BLaER1 treated with 17β-estradiol and CSF1 and Interleukin-3, amounts not matched to agents 10 nM and 100 nM (cell line): ENCODE results near the gene PRR15.

ENCODE experiments used
- H3K27ac ChIP-seq, 11 experiments: shearing (Covaris generic); formaldehyde crosslinking; 2 replicates each; pipeline ENCODE4 v1.8.1; 2022
- H3K27me3 ChIP-seq, 11 experiments: shearing (Covaris generic); formaldehyde crosslinking; 2 replicates each; pipeline ENCODE4 v1.8.1; 2022
- H3K36me3 ChIP-seq, 11 experiments: shearing (Covaris generic); formaldehyde crosslinking; 2 replicates each; pipeline ENCODE4 v1.8.1; 2022
- H3K4me1 ChIP-seq, 10 experiments: shearing (Covaris generic); formaldehyde crosslinking; 2 replicates each; pipeline ENCODE4 v1.8.1; 2022
- H3K4me2 ChIP-seq, 11 experiments: shearing (Covaris generic); formaldehyde crosslinking; 2 replicates each; pipeline ENCODE4 v1.8.1; 2022
- H3K4me3 ChIP-seq, 10 experiments: shearing (Covaris generic); formaldehyde crosslinking; 2 replicates each; pipeline ENCODE4 v1.8.1; 2022
- H3K9ac ChIP-seq, 11 experiments: shearing (Covaris generic); formaldehyde crosslinking; 2 replicates each; pipeline ENCODE4 v1.8.1; 2022
- H3K9me3 ChIP-seq, 11 experiments: shearing (Covaris generic); formaldehyde crosslinking; replicated peaks in 1 of 11; 2 replicates each; pipeline ENCODE4 v1.8.1; 2022
- H4K20me1 ChIP-seq, 11 experiments: shearing (Covaris generic); formaldehyde crosslinking; 2 replicates each; pipeline ENCODE4 v1.8.1; 2022
- Cebpa-rat ChIP-seq, 11 experiments: shearing (Covaris generic); IDR thresholded peaks; 2 replicates each; pipeline ENCODE4 v1.8.1; 2022

PRR15 gene

GRCh38 chr7:29599026-29599425 lies 35.4 kb downstream of the PRR15 start:
- Histone ChIP-seq H3K27me3 (no peaks in the 10 kb centered on the region), H3K4me1 (no peaks in the 10 kb centered on the region), H3K4me2 (no peak overlapping the region), H3K4me3 (no peak overlapping the region), H3K27ac (no peak overlapping the region), H4K20me1 (no peaks in the 10 kb centered on the region), H3K36me3 (no peaks in the 10 kb centered on the region), H3K9me3 (no peaks in the 10 kb centered on the region), H3K9ac (no peak overlapping the region)
- TF ChIP-seq Cebpa-rat (IDR thresholded peaks at IDR 0.05), result no peak

- no peak overlapping the region for H3K27ac ChIP-seq
- H3K27me3 ChIP-seq, result no peaks in the 10 kb centered on the region
- H4K20me1 ChIP-seq, result no peaks in the 10 kb centered on the region
- no peak for TF ChIP-seq Cebpa-rat (IDR thresholded peaks at IDR 0.05)
- H3K9me3 ChIP-seq, result no peaks in the 10 kb centered on the region
- H3K4me1 ChIP-seq, result no peaks in the 10 kb centered on the region
- no peak overlapping the region for H3K4me2 ChIP-seq
- H3K9ac ChIP-seq, result no peak overlapping the region
- no peak overlapping the region for H3K4me3 ChIP-seq
- no peaks in the 10 kb centered on the region for H3K36me3 ChIP-seq
These were observed 37.0 kb downstream of the PRR15 start for GRCh38 chr7:29600661-29601060.

- H3K9ac ChIP-seq, result no peak overlapping the region
- no peak overlapping the region for H3K4me3 ChIP-seq
- no peak overlapping the region for H3K27ac ChIP-seq
- no peaks in the 10 kb centered on the region for H4K20me1 ChIP-seq
- no peaks in the 10 kb centered on the region; a peak in 1 of 20 replicates for H3K4me1 ChIP-seq
- H3K27me3 ChIP-seq, result no peaks in the 10 kb centered on the region
- no peaks in the 10 kb centered on the region for H3K36me3 ChIP-seq
- no peak for TF ChIP-seq Cebpa-rat (IDR thresholded peaks at IDR 0.05)
- H3K9me3 ChIP-seq, result no peaks in the 10 kb centered on the region
- H3K4me2 ChIP-seq, result no peak overlapping the region
These were observed 40.4 kb downstream of the PRR15 start for GRCh38 chr7:29604052-29604451.

- Histone ChIP-seq H3K27me3 (no peaks in the 10 kb centered on the region), H3K4me1 (no peaks in the 10 kb centered on the region; a peak in 1 of 20 replicates), H3K9me3 (no peaks in the 10 kb centered on the region), H3K9ac (no peak overlapping the region), H3K4me3 (no peak overlapping the region), H4K20me1 (no peaks in the 10 kb centered on the region), H3K4me2 (no peak overlapping the region), H3K27ac (no peak overlapping the region), H3K36me3 (no peaks in the 10 kb centered on the region)
- no peak for TF ChIP-seq Cebpa-rat (IDR thresholded peaks at IDR 0.05)
These were observed 41.1 kb downstream of the PRR15 start for GRCh38 chr7:29604702-29605101.

GRCh38 chr7:29605671-29606070 lies 42.0 kb downstream of the PRR15 start:
- no peak overlapping the region for H3K9ac ChIP-seq
- no peaks in the 10 kb centered on the region for H3K9me3 ChIP-seq
- H4K20me1 ChIP-seq, result no peaks in the 10 kb centered on the region
- H3K36me3 ChIP-seq, result no peaks in the 10 kb centered on the region
- TF ChIP-seq Cebpa-rat (IDR thresholded peaks at IDR 0.05), result no peak
- no peak overlapping the region for H3K4me2 ChIP-seq
- no peak overlapping the region for H3K4me3 ChIP-seq
- no peaks in the 10 kb centered on the region; a peak in 1 of 20 replicates for H3K4me1 ChIP-seq
- no peaks in the 10 kb centered on the region for H3K27me3 ChIP-seq
- no peak overlapping the region for H3K27ac ChIP-seq

GRCh38 chr7:29606287-29606721 lies 42.7 kb downstream of the PRR15 start:
- H3K27me3 ChIP-seq, result no peaks in the 10 kb centered on the region
- H3K9me3 ChIP-seq, result no peaks in the 10 kb centered on the region
- no peak overlapping the region for H3K27ac ChIP-seq
- TF ChIP-seq Cebpa-rat (IDR thresholded peaks at IDR 0.05), result no peak
- H3K36me3 ChIP-seq, result no peaks in the 10 kb centered on the region
- H3K9ac ChIP-seq, result no peak overlapping the region
- H3K4me1 ChIP-seq, result no peaks in the 10 kb centered on the region; a peak in 1 of 20 replicates
- no peak overlapping the region for H3K4me3 ChIP-seq
- peak overlapping the region in 1 of 11 experiments; percentile 14; a peak in 2 of 22 replicates for H3K4me2 ChIP-seq
- H4K20me1 ChIP-seq, result no peaks in the 10 kb centered on the region

- Histone ChIP-seq H3K9me3 (peaks cover 0 to 2% (median 0%) of the 10 kb centered on the region in 11 experiments; a peak in 2 of 22 replicates), H4K20me1 (no peaks in the 10 kb centered on the region), H3K9ac (no peak overlapping the region), H3K4me1 (no peaks in the 10 kb centered on the region; a peak in 1 of 20 replicates), H3K36me3 (no peaks in the 10 kb centered on the region), H3K4me2 (no peak overlapping the region), H3K27ac (no peak overlapping the region), H3K4me3 (no peak overlapping the region), H3K27me3 (no peaks in the 10 kb centered on the region)
- no peak for TF ChIP-seq Cebpa-rat (IDR thresholded peaks at IDR 0.05)
These were observed 43.2 kb downstream of the PRR15 start for GRCh38 chr7:29606830-29607229.

- Histone ChIP-seq H3K4me3 (no peak overlapping the region), H3K4me1 (no peaks in the 10 kb centered on the region; a peak in 1 of 20 replicates), H3K27me3 (no peaks in the 10 kb centered on the region), H3K9ac (no peak overlapping the region), H3K9me3 (peaks cover 0 to 6% (median 3%) of the 10 kb centered on the region in 11 experiments; a peak in 18 of 22 replicates), H3K4me2 (no peak overlapping the region), H3K36me3 (no peaks in the 10 kb centered on the region), H3K27ac (no peak overlapping the region), H4K20me1 (no peaks in the 10 kb centered on the region)
- no peak for TF ChIP-seq Cebpa-rat (IDR thresholded peaks at IDR 0.05)
These were observed 43.6 kb downstream of the PRR15 start for GRCh38 chr7:29607259-29607658.

- no peaks in the 10 kb centered on the region for H4K20me1 ChIP-seq
- H3K36me3 ChIP-seq, result no peaks in the 10 kb centered on the region
- H3K4me1 ChIP-seq, result no peaks in the 10 kb centered on the region; a peak in 1 of 20 replicates
- no peak overlapping the region for H3K27ac ChIP-seq
- H3K4me2 ChIP-seq, result no peak overlapping the region
- no peaks in the 10 kb centered on the region for H3K27me3 ChIP-seq
- H3K9me3 ChIP-seq, result peaks cover 0 to 12% (median 7%) of the 10 kb centered on the region in 11 experiments; a peak in 18 of 22 replicates
- no peak overlapping the region for H3K4me3 ChIP-seq
- no peak overlapping the region for H3K9ac ChIP-seq
- TF ChIP-seq Cebpa-rat (IDR thresholded peaks at IDR 0.05), result no peak
These were observed 44.3 kb downstream of the PRR15 start for GRCh38 chr7:29607889-29608288.

GRCh38 chr7:29609162-29610037 lies 45.8 kb downstream of the PRR15 start:
- peaks cover 0 to 12% (median 8%) of the 10 kb centered on the region in 11 experiments; a peak in 19 of 22 replicates for H3K9me3 ChIP-seq
- H3K36me3 ChIP-seq, result no peaks in the 10 kb centered on the region

More at GRCh38 chr7:29609162-29610037, 45.8 kb downstream of the PRR15 start:
- H3K4me1 ChIP-seq, result no peaks in the 10 kb centered on the region; a peak in 1 of 20 replicates
- no peak overlapping the region for H3K27ac ChIP-seq
- TF ChIP-seq Cebpa-rat (IDR thresholded peaks at IDR 0.05), result no peak
- H3K4me3 ChIP-seq, result no peak overlapping the region
- no peak overlapping the region for H3K9ac ChIP-seq
- H3K4me2 ChIP-seq, result no peak overlapping the region
- H4K20me1 ChIP-seq, result no peaks in the 10 kb centered on the region
- no peaks in the 10 kb centered on the region for H3K27me3 ChIP-seq
